ENCODE results near the gene TBR1.

TBR1 gene

GRCh38 chr2:161426922-161427663 is 11.0 kb downstream of the TBR1 start (continued):
- TF ChIP-seq PRDM4 (tag by site-specific recombination; IDR thresholded peaks at IDR 0.05) (no peak), ZNF558 (tag by site-specific recombination; IDR thresholded peaks at IDR 0.05) (no peak), ZNF843 (tag by site-specific recombination; IDR thresholded peaks at IDR 0.05) (no peak), ZBTB7A (tag by site-specific recombination; IDR thresholded peaks at IDR 0.05; ENCODE audit: low read depth) (no peak), ZNF426 (tag by site-specific recombination; IDR thresholded peaks at IDR 0.05) (no peak), SALL2 (tag by site-specific recombination; IDR thresholded peaks at IDR 0.05; ENCODE audit: borderline replicate concordance) (no peak), PRDM2 (tag by site-specific recombination; IDR thresholded peaks at IDR 0.05; ENCODE audit: borderline replicate concordance) (no peak), ZSCAN18 (tag by site-specific recombination; IDR thresholded peaks at IDR 0.05) (no peak), ZNF202 (tag by site-specific recombination; IDR thresholded peaks at IDR 0.05; ENCODE audit: borderline replicate concordance) (no peak)

- no peaks in the 10 kb centered on the region for H3K36me3 ChIP-seq (ENCODE audit: control insufficient read depth in 2 of 2, insufficient read depth in 1 of 2, low read length in 2 of 2)
- no peaks in the 10 kb centered on the region for H3K9me3 ChIP-seq (ENCODE audit: control insufficient read depth, insufficient read depth, low read depth, low read length)
- no peaks in the 10 kb centered on the region for H3K4me1 ChIP-seq (ENCODE audit: control insufficient read depth, insufficient read depth, low read length)
- CTCF ChIA-PET = interaction anchor here (0.6 kb wide), 1 partner anchor 50 kb away, joined by 4 read pairs; no protein-coding TSS in a partner anchor
- POLR2A ChIA-PET = no interaction called here
- H3K27ac ChIP-seq (ENCODE audit: extremely low read depth, low read depth, low read length) = no peak overlapping the region
- H3K4me3 ChIP-seq (ENCODE audit: low read depth, low read length) = no peak overlapping the region
- TF ChIP-seq INSM2 (tag by site-specific recombination; IDR thresholded peaks at IDR 0.05) (no peak), HOXD13 (CRISPR knock-in tag; IDR thresholded peaks at IDR 0.05; ENCODE audit: borderline replicate concordance) (no peak), ZNF510 (tag by site-specific recombination; IDR thresholded peaks at IDR 0.05; ENCODE audit: insufficient replicate concordance) (no peak), ZNF571 (tag by site-specific recombination; IDR thresholded peaks at IDR 0.05) (no peak), ZNF837 (tag by site-specific recombination; IDR thresholded peaks at IDR 0.05) (no peak), ZSCAN5A (tag by site-specific recombination; IDR thresholded peaks at IDR 0.05) (no peak), RBAK (tag by site-specific recombination; IDR thresholded peaks at IDR 0.05) (no peak), ZNF324 (tag by site-specific recombination; IDR thresholded peaks at IDR 0.05) (no peak), ZNF548 (tag by site-specific recombination; IDR thresholded peaks at IDR 0.05) (no peak)
Measured at GRCh38 chr2:161427664-161428587, 11.8 kb downstream of the TBR1 start.

Measured in HEK293 (cell line).